SU-DHL-6 (cell line): ENCODE results near the gene APOL1.

Experiments
- H2AFZ ChIP-seq: fragments of 200-600 bp; sonication (generic); 2 replicates; pipeline ENCODE4 v1.6.1; 2014; ENCODE audit warnings: low read depth, mild to moderate bottlenecking, moderate library complexity, mixed read lengths, antibody characterized with exemption, low read length; ENCODE audit not compliant: severe bottlenecking
- H3F3A ChIP-seq: fragments of 200-600 bp; shearing (Covaris generic); 2 replicates; pipeline ENCODE4 v1.6.0; 2016; ENCODE audit warnings: antibody characterized with exemption, mild to moderate bottlenecking; ENCODE audit not compliant: insufficient read depth
- H3K27ac ChIP-seq: fragments of 200-600 bp; sonication (generic); 2 replicates; pipeline ENCODE4 v1.5.1; 2016; ENCODE audit warnings: low read depth, mild to moderate bottlenecking, low read length, moderate library complexity, mixed read lengths
- H3K27me3 ChIP-seq: fragments of 200-600 bp; sonication (generic), shearing (Covaris generic); 2 replicates; pipeline ENCODE4 v1.6.0; 2014; ENCODE audit warnings: mild to moderate bottlenecking, low read length
- H3K36me3 ChIP-seq: fragments of 200-600 bp; sonication (generic); 2 replicates; pipeline ENCODE4 v1.6.1; 2014; ENCODE audit warnings: mild to moderate bottlenecking, low read length, mixed read lengths
- H3K4me2 ChIP-seq: fragments of 300-600, 200-600 bp; shearing (Covaris generic), sonication (generic); 2 replicates; pipeline ENCODE4 v1.6.0; 2014; ENCODE audit warnings: low read length, low read depth, mild to moderate bottlenecking; ENCODE audit not compliant: poor library complexity, severe bottlenecking
- H3K4me3 ChIP-seq: fragments of 200-600 bp; sonication (generic); 2 replicates; pipeline ENCODE4 v1.5.1; 2014; ENCODE audit warnings: antibody characterized with exemption, low read length, mild to moderate bottlenecking, mixed read lengths; ENCODE audit not compliant: insufficient read depth, poor library complexity, severe bottlenecking
- H3K79me2 ChIP-seq: fragments of 200-600 bp; sonication (generic); 2 replicates; pipeline ENCODE4 v1.6.1; 2014; ENCODE audit warnings: mild to moderate bottlenecking, low read length, moderate library complexity; ENCODE audit not compliant: insufficient read depth
- H3K9ac ChIP-seq: fragments of 200-600 bp; sonication (generic); 2 replicates; pipeline ENCODE4 v1.7.0; 2014; ENCODE audit warnings: mild to moderate bottlenecking, low read length
- H3K9me2 ChIP-seq: fragments of 200-600 bp; sonication (generic); replicated peaks from 2 replicates; pipeline ENCODE4 v1.6.1; 2014; ENCODE audit warnings: low read length; ENCODE audit not compliant: insufficient read depth
- H3K9me3 ChIP-seq: fragments of 200-600 bp; sonication (generic); 2 replicates; pipeline ENCODE4 v1.6.1; 2014; ENCODE audit warnings: low read length, mixed read lengths; ENCODE audit not compliant: insufficient read depth
- H4K20me1 ChIP-seq: fragments of 200-600 bp; sonication (generic); 2 replicates; pipeline ENCODE4 v1.6.1; 2014; ENCODE audit warnings: low read depth, mild to moderate bottlenecking, antibody characterized with exemption, low read length, moderate library complexity, mixed read lengths
- EZH2phosphoT487 ChIP-seq: fragments of 200-600 bp; sonication (generic), shearing (Covaris generic); conservative IDR thresholded peaks from 2 replicates; pipeline ENCODE4 v1.6.1; 2018; ENCODE audit warnings: mild to moderate bottlenecking, antibody characterized with exemption, low read length, moderate library complexity, mixed read lengths
- TF ChIP-seq, protein P1 (sequence below): fragments of 200-600 bp; sonication (generic); IDR thresholded peaks from one replicate; pipeline ENCODE4 v1.5.1; 2017; ENCODE audit warnings: antibody characterized with exemption, mild to moderate bottlenecking, low read length, moderate library complexity; ENCODE audit not compliant: insufficient read depth, poor library complexity, severe bottlenecking

APOL1 gene

DNA sequence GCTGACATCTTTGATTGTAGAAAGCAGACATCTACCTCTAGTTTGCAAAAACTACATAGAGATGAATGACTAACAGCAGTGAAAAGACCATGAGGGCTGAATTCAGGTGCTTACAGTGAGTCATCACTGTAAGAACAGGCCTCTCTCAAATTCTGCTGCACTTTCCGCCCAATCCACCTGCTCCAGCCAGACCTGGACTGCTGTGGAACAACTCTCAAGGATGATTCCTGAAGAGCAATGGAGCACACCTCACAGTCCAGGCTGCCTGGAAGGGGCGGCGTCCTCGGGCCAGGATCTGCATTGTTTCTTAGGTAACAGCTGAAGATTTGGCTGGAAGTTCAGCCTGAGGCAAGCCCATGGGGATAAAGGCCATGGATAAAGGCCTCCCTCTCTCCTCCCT is 28.7 kb upstream of the APOL1 start:
- H3K36me3 ChIP-seq = no peaks in the 10 kb centered on the region
- no peak overlapping the region for H3K9ac ChIP-seq

GRCh38 chr22:36225333-36225922 is 27.5 kb upstream of the APOL1 start:
- no peak overlapping the region for H3K4me2 ChIP-seq
- no peaks in the 10 kb centered on the region for H3K79me2 ChIP-seq
- H3K9me3 ChIP-seq = no peaks in the 10 kb centered on the region
- H3K27me3 ChIP-seq = no peaks in the 10 kb centered on the region
- no peaks in the 10 kb centered on the region for H4K20me1 ChIP-seq
- H3F3A ChIP-seq = no peaks in the 10 kb centered on the region
- no peaks in the 10 kb centered on the region for H3K9me2 ChIP-seq
- H3K27ac ChIP-seq = no peak overlapping the region
- no peaks in the 10 kb centered on the region for H3K36me3 ChIP-seq
- H2AFZ ChIP-seq = no peak overlapping the region
- H3K4me3 ChIP-seq = no peak overlapping the region
- no peak for TF ChIP-seq EZH2phosphoT487
- TF ChIP-seq, protein P1, sequence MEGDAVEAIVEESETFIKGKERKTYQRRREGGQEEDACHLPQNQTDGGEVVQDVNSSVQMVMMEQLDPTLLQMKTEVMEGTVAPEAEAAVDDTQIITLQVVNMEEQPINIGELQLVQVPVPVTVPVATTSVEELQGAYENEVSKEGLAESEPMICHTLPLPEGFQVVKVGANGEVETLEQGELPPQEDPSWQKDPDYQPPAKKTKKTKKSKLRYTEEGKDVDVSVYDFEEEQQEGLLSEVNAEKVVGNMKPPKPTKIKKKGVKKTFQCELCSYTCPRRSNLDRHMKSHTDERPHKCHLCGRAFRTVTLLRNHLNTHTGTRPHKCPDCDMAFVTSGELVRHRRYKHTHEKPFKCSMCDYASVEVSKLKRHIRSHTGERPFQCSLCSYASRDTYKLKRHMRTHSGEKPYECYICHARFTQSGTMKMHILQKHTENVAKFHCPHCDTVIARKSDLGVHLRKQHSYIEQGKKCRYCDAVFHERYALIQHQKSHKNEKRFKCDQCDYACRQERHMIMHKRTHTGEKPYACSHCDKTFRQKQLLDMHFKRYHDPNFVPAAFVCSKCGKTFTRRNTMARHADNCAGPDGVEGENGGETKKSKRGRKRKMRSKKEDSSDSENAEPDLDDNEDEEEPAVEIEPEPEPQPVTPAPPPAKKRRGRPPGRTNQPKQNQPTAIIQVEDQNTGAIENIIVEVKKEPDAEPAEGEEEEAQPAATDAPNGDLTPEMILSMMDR = no peak
- no peak overlapping the region for H3K9ac ChIP-seq

More for the DNA sequence above, 28.7 kb upstream of the APOL1 start:
- Histone ChIP-seq H3K27me3 (no peaks in the 10 kb centered on the region), H2AFZ (no peak overlapping the region), H3K9me2 (no peaks in the 10 kb centered on the region), H3K9me3 (no peaks in the 10 kb centered on the region), H3F3A (no peaks in the 10 kb centered on the region), H3K4me3 (no peak overlapping the region), H3K27ac (no peak overlapping the region), H3K79me2 (no peaks in the 10 kb centered on the region), H3K4me2 (no peak overlapping the region), H4K20me1 (no peaks in the 10 kb centered on the region)
- TF ChIP-seq, protein P1 = no peak
- TF ChIP-seq EZH2phosphoT487 = no peak

- Histone ChIP-seq H3K9me3 (no peaks in the 10 kb centered on the region), H4K20me1 (no peaks in the 10 kb centered on the region), H3K9me2 (no peaks in the 10 kb centered on the region), H2AFZ (no peak overlapping the region), H3F3A (no peaks in the 10 kb centered on the region), H3K79me2 (no peaks in the 10 kb centered on the region), H3K9ac (no peak overlapping the region), H3K27me3 (no peaks in the 10 kb centered on the region), H3K4me2 (no peak overlapping the region), H3K4me3 (no peak overlapping the region), H3K27ac (no peak overlapping the region), H3K36me3 (no peaks in the 10 kb centered on the region)
- TF ChIP-seq, protein P1 = no peak
- TF ChIP-seq EZH2phosphoT487 = no peak
Measured at GRCh38 chr22:36226189-36226588, 26.7 kb upstream of the APOL1 start.
